Mesendoderm (in vitro differentiated cells): ENCODE data around the gene ZBTB49.

ENCODE experiments used
- DNase-seq: peaks from one replicate; pipeline ENCODE4 v3.0.0; 2013
- H2AK5ac ChIP-seq: 2 replicates; pipeline ENCODE4 v1.6.1; 2013; ENCODE audit warnings: low read length, inconsistent platforms
- H2BK120ac ChIP-seq: 2 replicates; pipeline ENCODE4 v1.6.1; 2013; ENCODE audit warnings: low read depth, mild to moderate bottlenecking, low read length, moderate library complexity, mixed read lengths
- H2BK15ac ChIP-seq: replicated peaks from 2 replicates; pipeline ENCODE4 v1.6.1; 2013; ENCODE audit warnings: low read depth, mild to moderate bottlenecking, moderate library complexity
- H2BK5ac ChIP-seq: 2 replicates; pipeline ENCODE4 v1.6.1; 2013; ENCODE audit warnings: low read length, inconsistent platforms
- H3K18ac ChIP-seq: 2 replicates; pipeline ENCODE4 v1.6.1; 2013; ENCODE audit warnings: mild to moderate bottlenecking, low read length, mixed read lengths
- H3K23ac ChIP-seq: one replicate; pipeline ENCODE4 v1.6.1; 2013; ENCODE audit warnings: low read length
- H3K27ac ChIP-seq: 2 replicates; pipeline ENCODE4 v1.5.1; 2013; ENCODE audit warnings: low read depth, mild to moderate bottlenecking, inconsistent platforms, low read length, moderate library complexity
- H3K27me3 ChIP-seq: 2 replicates; pipeline ENCODE4 v1.6.1; 2013; ENCODE audit warnings: low read length, control low read depth, mild to moderate bottlenecking, inconsistent platforms; ENCODE audit not compliant: insufficient read depth, poor library complexity
- H3K36me3 ChIP-seq: 2 replicates; pipeline ENCODE4 v1.6.1; 2013; ENCODE audit warnings: low read length, inconsistent platforms; ENCODE audit not compliant: control insufficient read depth, insufficient read depth
- H3K4ac ChIP-seq: one replicate; pipeline ENCODE4 v1.6.1; 2013; ENCODE audit warnings: low read depth, mild to moderate bottlenecking, low read length, moderate library complexity
- H3K4me1 ChIP-seq: 2 replicates; pipeline ENCODE4 v1.6.1; 2013; ENCODE audit warnings: low read depth, low read length, inconsistent platforms; ENCODE audit not compliant: control insufficient read depth
- H3K4me2 ChIP-seq: 2 replicates; pipeline ENCODE4 v1.6.1; 2013; ENCODE audit warnings: low read length
- H3K4me3 ChIP-seq: 2 replicates; pipeline ENCODE4 v1.5.1; 2013; ENCODE audit warnings: mild to moderate bottlenecking, low read length
- H3K56ac ChIP-seq: one replicate; pipeline ENCODE4 v1.6.1; 2013; ENCODE audit warnings: low read length
- H3K79me1 ChIP-seq: 2 replicates; pipeline ENCODE4 v1.6.1; 2013; ENCODE audit warnings: low read length, inconsistent platforms
- H3K79me2 ChIP-seq: 2 replicates; pipeline ENCODE4 v1.6.1; 2013; ENCODE audit warnings: mild to moderate bottlenecking, low read length; ENCODE audit not compliant: control insufficient read depth, insufficient read depth
- H3K9ac ChIP-seq: 2 replicates; pipeline ENCODE4 v1.6.1; 2013; ENCODE audit warnings: low read length, inconsistent platforms
- H4K5ac ChIP-seq: one replicate; pipeline ENCODE4 v1.6.1; 2013; ENCODE audit warnings: low read length
- H4K8ac ChIP-seq: one replicate; pipeline ENCODE4 v1.6.1; 2013; ENCODE audit warnings: low read depth, mild to moderate bottlenecking, control low read depth, low read length, moderate library complexity
- WGBS: extraction: QIAGEN DNeasy Blood & Tissue Kit; methylation state at CpG from one replicate; pipeline ENCODE4 v1.1.7; 2013; ENCODE audit warnings: low lambda C conversion rate, missing lambda C conversion rate; ENCODE audit not compliant: insufficient coverage; ENCODE audit errors: extremely low coverage; 5-methylcytosine and 5-hydroxymethylcytosine counted together

The ZBTB49 gene

DNA sequence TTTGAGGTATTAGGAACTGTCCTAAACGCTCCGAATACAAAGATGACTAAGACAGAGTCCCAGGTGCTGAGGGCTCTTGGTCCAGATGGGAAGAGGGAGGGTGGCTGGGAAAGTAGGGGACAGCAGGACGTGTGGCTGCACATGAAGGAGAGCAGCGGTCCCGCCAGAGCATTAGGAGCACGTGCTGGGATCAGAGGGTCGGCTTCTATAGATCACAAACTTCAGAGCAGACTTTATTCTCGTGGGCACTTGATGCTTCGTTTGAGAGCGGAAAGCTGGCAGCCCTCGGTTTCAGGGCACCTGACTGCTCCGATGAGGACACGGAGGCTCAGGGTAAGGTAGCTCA is 26.1 kb downstream of the ZBTB49 start:
- H3K23ac ChIP-seq, result no peak overlapping the region
- no peak overlapping the region for H3K56ac ChIP-seq
- H3K4ac ChIP-seq, result no peak overlapping the region
- H4K5ac ChIP-seq, result no peak overlapping the region
- no peak overlapping the region for H3K18ac ChIP-seq
- WGBS, result no CpG with 5 or more reads among the region's 13 CpGs
- DNase-seq, result no peak
- H3K9ac ChIP-seq, result no peak overlapping the region
- no peak overlapping the region for H2BK15ac ChIP-seq
- no peaks in the 10 kb centered on the region for H3K79me2 ChIP-seq
- H2BK120ac ChIP-seq, result no peak overlapping the region
- no peak overlapping the region for H3K4me3 ChIP-seq
- no peaks in the 10 kb centered on the region for H3K4me1 ChIP-seq
- H3K4me2 ChIP-seq, result no peak overlapping the region
- H4K8ac ChIP-seq, result no peak overlapping the region
- H3K27me3 ChIP-seq, result no peaks in the 10 kb centered on the region
- no peak overlapping the region for H2AK5ac ChIP-seq
- no peak overlapping the region for H3K27ac ChIP-seq
- no peaks in the 10 kb centered on the region for H3K36me3 ChIP-seq
- H3K79me1 ChIP-seq, result no peaks in the 10 kb centered on the region
- H2BK5ac ChIP-seq, result no peak overlapping the region

DNA sequence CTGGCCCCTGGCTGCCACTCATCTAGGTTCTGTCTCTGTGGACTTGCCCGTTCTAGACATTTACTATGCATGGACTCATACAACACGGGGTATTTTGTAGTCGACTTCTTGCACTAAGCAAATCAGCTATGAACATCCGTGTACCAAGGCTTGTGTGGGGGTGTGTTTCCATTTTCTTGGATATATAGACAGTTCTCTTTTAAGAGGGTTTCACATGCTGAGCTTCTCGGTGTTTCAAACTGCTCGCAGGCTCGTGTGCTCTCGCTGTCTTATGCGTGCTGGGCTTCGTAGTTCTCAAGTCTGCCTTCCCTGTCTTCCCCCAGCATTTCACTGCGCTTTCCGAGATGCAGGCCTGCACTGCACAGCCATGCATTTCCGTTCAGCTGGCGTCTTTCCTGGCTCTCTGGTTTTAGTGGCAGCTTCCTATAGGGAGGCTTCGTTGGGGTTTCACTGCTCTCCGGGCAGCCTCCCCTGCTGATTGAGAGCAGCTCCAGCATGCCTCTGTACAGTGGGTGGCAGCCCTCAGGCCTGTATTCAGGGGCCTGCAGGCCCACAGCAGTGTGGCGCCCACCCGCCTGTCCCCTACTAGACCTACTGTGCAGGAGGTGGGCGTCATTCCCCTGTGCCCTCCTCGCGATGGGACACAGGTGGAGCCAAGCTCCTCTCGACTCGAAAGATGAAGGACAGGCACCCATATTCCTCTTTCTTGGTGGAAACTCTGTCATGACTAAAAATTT is 27.6 kb downstream of the ZBTB49 start:
- Histone ChIP-seq H3K79me2 (no peaks in the 10 kb centered on the region), H3K36me3 (peaks cover 2% of the 10 kb centered on the region), H3K27ac (no peak overlapping the region), H3K18ac (no peak overlapping the region), H3K27me3 (no peaks in the 10 kb centered on the region), H2AK5ac (no peak overlapping the region), H3K56ac (no peak overlapping the region), H2BK120ac (no peak overlapping the region), H3K4me2 (no peak overlapping the region), H4K8ac (no peak overlapping the region), H3K9ac (no peak overlapping the region), H3K79me1 (no peaks in the 10 kb centered on the region), H4K5ac (no peak overlapping the region), H3K23ac (no peak overlapping the region), H3K4me1 (no peaks in the 10 kb centered on the region), H2BK5ac (no peak overlapping the region), H3K4ac (no peak overlapping the region), H2BK15ac (no peak overlapping the region), H3K4me3 (no peak overlapping the region)
- no CpG with 5 or more reads among the region's 23 CpGs for WGBS
- DNase-seq, result no peak

DNA sequence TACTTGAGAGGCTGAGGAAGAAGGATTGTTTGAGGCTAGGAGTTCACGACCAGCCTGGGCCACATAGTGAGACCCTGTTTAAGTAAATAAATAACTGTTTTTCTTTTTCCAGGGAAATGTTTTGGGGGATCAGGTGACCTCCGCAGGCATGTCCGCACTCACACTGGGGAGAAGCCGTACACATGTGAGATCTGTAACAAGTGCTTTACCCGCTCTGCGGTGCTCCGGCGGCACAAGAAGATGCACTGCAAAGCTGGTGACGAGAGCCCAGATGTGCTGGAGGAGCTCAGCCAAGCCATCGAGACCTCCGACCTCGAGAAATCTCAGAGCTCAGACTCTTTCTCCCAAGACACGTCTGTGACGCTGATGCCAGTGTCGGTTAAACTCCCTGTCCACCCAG is 30.5 kb downstream of the ZBTB49 start:
- H2BK120ac ChIP-seq, result no peak overlapping the region
- H3K27me3 ChIP-seq, result no peaks in the 10 kb centered on the region
- H3K18ac ChIP-seq, result no peak overlapping the region
- H3K4ac ChIP-seq, result no peak overlapping the region
- no peak overlapping the region for H3K27ac ChIP-seq
- no peaks in the 10 kb centered on the region for H3K79me1 ChIP-seq
- no peak overlapping the region for H3K4me2 ChIP-seq
- peaks cover 2% of the 10 kb centered on the region for H3K36me3 ChIP-seq
- no peak overlapping the region for H2AK5ac ChIP-seq
- no peak overlapping the region for H2BK15ac ChIP-seq
- H3K4me3 ChIP-seq, result no peak overlapping the region
- H3K4me1 ChIP-seq, result peaks cover 3% of the 10 kb centered on the region
- H4K8ac ChIP-seq, result no peak overlapping the region
- no peak overlapping the region for H3K9ac ChIP-seq
- H4K5ac ChIP-seq, result no peak overlapping the region
- H3K23ac ChIP-seq, result no peak overlapping the region
- H3K56ac ChIP-seq, result no peak overlapping the region
- H2BK5ac ChIP-seq, result no peak overlapping the region
- WGBS, result no CpG with 5 or more reads among the region's 15 CpGs
- no peaks in the 10 kb centered on the region for H3K79me2 ChIP-seq
- no peak for DNase-seq

DNA sequence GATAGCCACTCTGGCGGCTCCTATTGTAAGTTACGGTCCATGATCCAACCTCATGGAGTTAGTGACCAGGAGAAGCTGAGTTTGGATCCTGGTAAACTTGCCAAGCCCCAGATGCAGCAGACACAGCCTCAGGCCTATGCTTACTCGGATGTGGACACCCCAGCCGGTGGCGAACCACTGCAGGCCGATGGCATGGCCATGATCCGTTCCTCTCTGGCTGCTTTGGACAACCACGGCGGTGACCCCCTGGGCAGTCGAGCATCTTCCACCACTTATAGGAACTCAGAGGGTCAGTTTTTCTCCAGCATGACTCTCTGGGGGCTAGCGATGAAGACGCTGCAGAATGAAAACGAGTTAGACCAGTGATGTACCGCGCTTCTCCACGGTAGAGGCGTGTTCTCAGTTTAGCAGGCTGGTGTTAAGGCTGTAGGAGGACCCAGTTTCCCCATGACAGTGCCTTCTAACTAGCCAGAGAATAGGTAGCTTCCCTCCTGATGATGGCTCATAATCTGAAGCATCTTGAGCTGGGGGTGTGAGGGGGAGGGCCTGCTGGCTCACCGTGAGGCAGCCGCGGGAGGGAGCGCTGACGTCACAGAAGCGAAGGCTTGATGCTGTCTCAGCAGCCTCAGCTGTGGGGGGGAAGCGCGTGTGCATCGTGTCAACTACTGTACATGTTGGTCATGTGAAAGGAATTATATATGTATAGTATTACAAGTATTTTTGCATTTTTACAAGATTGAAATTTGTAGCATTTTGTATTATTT is 31.1 kb downstream of the ZBTB49 start:
- H3K27ac ChIP-seq, result no peak overlapping the region
- no peak overlapping the region for H4K5ac ChIP-seq
- no peak overlapping the region for H3K23ac ChIP-seq
- H4K8ac ChIP-seq, result no peak overlapping the region
- H2BK5ac ChIP-seq, result no peak overlapping the region
- no peak for DNase-seq
- no peaks in the 10 kb centered on the region for H3K79me2 ChIP-seq
- no peaks in the 10 kb centered on the region for H3K27me3 ChIP-seq
- peaks cover 3% of the 10 kb centered on the region for H3K4me1 ChIP-seq
- H3K4ac ChIP-seq, result no peak overlapping the region
- no peak overlapping the region for H2BK15ac ChIP-seq
- H3K79me1 ChIP-seq, result no peaks in the 10 kb centered on the region
- no peak overlapping the region for H2BK120ac ChIP-seq
- peaks cover 2% of the 10 kb centered on the region for H3K36me3 ChIP-seq
- no peak overlapping the region for H3K56ac ChIP-seq
- H2AK5ac ChIP-seq, result no peak overlapping the region
- H3K4me3 ChIP-seq, result no peak overlapping the region
- WGBS, result no CpG with 5 or more reads among the region's 26 CpGs
- H3K4me2 ChIP-seq, result no peak overlapping the region
- no peak overlapping the region for H3K9ac ChIP-seq
- H3K18ac ChIP-seq, result no peak overlapping the region

DNA sequence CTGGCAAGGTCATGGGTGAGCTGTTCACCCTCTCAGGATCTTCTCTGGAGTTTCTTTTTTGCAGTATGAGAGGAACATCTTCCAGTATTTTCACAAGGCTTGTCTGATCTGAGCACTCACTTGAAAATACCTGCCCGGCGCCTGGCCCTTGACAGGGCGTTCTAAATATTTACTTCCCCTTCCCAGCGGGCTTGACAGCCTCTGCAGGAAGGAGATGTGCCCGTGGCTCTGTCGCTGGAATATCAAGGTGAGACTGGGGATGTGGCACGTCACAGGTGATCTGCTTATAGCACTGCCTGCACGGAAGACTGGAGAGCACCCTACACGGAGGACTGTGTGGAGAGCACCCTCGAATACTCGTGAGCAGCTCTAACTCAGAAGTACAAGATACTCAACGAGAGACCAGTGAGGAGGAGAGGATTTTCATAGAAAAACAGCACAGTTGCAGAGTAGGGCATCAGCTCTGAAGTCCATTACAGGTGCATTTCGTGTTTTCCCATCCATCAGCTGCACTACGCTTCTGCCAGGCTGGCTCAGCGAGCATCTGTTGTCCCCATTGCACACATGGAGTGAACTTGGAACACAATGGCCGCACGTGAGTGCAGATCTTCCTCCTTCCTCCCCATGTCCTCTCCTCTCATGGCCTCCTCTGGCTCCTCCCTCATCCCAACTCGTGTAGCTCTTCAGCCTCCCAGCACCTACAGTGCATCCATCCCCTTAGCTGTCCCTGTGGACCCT is 32.1 kb downstream of the ZBTB49 start:
- Histone ChIP-seq H2BK5ac (no peak overlapping the region), H3K36me3 (peaks cover 2% of the 10 kb centered on the region), H3K79me2 (no peaks in the 10 kb centered on the region), H4K5ac (no peak overlapping the region), H3K4me1 (peaks cover 3% of the 10 kb centered on the region), H3K4me3 (no peak overlapping the region), H3K18ac (no peak overlapping the region), H4K8ac (no peak overlapping the region), H2AK5ac (no peak overlapping the region), H2BK15ac (no peak overlapping the region), H3K9ac (no peak overlapping the region), H3K4me2 (no peak overlapping the region), H3K79me1 (no peaks in the 10 kb centered on the region), H3K23ac (no peak overlapping the region), H2BK120ac (no peak overlapping the region), H3K4ac (no peak overlapping the region), H3K27me3 (no peaks in the 10 kb centered on the region), H3K27ac (no peak overlapping the region), H3K56ac (no peak overlapping the region)
- no CpG with 5 or more reads among the region's 18 CpGs for WGBS
- DNase-seq, result no peak
